ENCODE data around the gene NTF3.

The NTF3 gene

GRCh38 chr12:5456030-5456429 is 24.1 kb downstream of the NTF3 start:
- H3K9me3 ChIP-seq = no peaks in the 10 kb centered on the region
- H3K4me3 ChIP-seq = no peak overlapping the region
- peaks cover 13% of the 10 kb centered on the region for H3K4me1 ChIP-seq
- no peak for TF ChIP-seq Cebpa-rat (IDR thresholded peaks at IDR 0.05)
- H3K9ac ChIP-seq = no peak overlapping the region
- no peaks in the 10 kb centered on the region for H3K27me3 ChIP-seq
- H3K36me3 ChIP-seq = no peaks in the 10 kb centered on the region
- H3K27ac ChIP-seq = no peak overlapping the region
- H4K20me1 ChIP-seq = no peaks in the 10 kb centered on the region
- H3K4me2 ChIP-seq = no peak overlapping the region

DNA sequence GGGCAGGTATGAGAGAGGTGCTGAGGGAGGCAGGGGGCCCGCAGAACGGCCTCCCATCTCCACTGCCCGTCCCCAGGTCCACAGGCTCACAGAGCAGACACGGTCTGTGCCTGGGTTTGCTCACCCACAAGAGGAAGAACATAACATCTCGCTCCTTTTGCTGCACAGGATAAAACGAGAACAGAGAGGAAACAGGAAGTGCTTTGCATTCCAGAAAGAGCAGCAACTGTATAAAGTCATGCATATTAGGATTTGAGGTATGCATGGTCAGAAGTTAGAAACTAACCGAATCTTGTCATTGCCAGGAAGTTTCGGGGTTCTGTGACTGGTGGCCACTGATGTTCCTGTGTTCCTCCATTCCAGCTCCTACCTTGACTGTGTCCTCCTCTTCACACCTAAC is 25.0 kb downstream of the NTF3 start:
- Histone ChIP-seq H3K36me3 (no peaks in the 10 kb centered on the region), H3K4me3 (no peak overlapping the region), H3K27me3 (no peaks in the 10 kb centered on the region), H3K9me3 (no peaks in the 10 kb centered on the region), H4K20me1 (no peaks in the 10 kb centered on the region), H3K4me1 (peaks cover 13% of the 10 kb centered on the region), H3K4me2 (peak overlapping the region; percentile 74), H3K9ac (no peak overlapping the region; the same call in 1 of the 2 replicates), H3K27ac (peak overlapping the region; percentile 62)
- no peak for TF ChIP-seq Cebpa-rat (IDR thresholded peaks at IDR 0.05)

DNA sequence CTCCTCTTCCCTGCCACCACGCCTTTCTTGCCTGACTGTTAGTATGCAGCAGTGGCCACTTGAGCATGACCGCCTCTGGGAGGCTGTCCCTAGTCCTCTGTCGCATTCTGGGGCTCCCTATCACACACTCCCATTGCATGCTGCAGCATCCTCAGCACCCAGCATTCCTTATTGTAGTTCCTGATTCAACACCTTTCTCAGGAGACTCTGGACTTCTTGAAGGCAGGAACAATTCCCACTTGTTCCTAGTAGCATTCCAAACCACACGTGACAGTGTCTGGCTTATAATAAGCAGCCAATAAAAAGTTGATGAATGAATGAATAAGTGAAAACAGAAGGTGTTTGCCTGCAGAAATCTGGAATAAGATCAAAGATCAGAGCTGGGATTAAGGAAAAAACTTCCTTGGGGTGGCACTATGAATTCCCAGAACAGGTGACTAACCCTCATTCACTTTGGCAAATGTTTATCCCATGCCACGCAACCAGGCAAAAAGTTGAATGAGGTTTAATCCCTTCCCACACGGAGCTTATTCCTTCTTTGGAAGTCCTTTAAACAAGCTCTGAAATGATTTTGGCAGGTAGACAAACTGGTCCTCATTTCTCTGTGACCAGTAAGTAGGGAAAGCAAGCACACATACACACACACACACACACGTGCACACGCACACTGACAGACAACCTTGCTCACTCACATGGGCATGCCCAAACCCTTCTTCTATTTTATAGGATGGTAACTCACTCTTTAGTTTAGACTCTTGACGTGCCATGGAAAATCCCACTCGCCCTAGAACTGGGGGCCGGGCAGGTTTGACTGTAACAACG is 26.5 kb downstream of the NTF3 start:
- no peaks in the 10 kb centered on the region for H3K9me3 ChIP-seq

DNA sequence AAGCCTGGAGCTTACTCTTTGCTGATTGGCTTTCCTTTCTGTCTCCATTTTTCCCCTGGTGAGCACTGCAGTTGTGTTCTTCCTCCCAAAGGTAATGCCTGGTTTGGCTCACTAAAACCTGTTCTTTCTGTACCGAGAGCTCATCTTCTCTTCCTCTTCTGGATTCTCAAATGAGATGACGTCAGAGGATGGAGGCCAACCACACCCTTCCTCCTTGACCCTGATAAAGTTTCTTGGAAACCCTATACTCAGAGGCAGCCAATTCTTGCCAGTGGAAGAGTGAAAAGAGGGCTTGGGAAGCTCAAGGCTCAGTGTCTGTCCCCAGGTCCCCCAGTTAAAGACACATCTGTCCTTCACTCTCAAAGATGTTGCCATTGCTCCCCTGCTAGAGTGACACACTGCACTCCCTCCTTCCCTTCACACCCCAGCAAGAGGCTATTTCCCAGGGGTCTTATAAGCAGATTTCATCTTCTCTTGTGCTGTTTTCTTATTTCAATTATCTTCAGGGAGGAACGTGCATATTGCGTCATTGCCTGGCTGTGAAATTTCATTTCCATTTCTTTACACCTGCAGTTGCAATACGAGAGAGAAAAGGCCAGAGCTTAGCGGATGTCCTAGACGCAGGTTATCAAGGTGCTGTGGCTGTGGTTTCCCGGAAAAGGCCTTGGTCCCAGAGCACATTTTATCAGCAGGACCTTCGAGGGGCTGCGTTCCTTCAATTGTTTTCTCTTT is 27.3 kb downstream of the NTF3 start:
- peak; percentile 52; the same call in 1 of the 2 replicates for TF ChIP-seq Cebpa-rat (IDR thresholded peaks at IDR 0.05)
- Histone ChIP-seq H3K4me1 (peaks cover 13% of the 10 kb centered on the region), H3K4me2 (no peak overlapping the region), H3K4me3 (no peak overlapping the region), H3K27me3 (no peaks in the 10 kb centered on the region), H3K36me3 (no peaks in the 10 kb centered on the region), H3K9ac (no peak overlapping the region), H4K20me1 (no peaks in the 10 kb centered on the region), H3K9me3 (no peaks in the 10 kb centered on the region), H3K27ac (no peak overlapping the region)

More for the DNA sequence above, 26.5 kb downstream of the NTF3 start:
- Histone ChIP-seq H3K4me2 (no peak overlapping the region), H4K20me1 (no peaks in the 10 kb centered on the region), H3K36me3 (no peaks in the 10 kb centered on the region), H3K27me3 (no peaks in the 10 kb centered on the region), H3K4me1 (peaks cover 13% of the 10 kb centered on the region), H3K27ac (no peak overlapping the region), H3K9ac (no peak overlapping the region), H3K4me3 (no peak overlapping the region)
- TF ChIP-seq Cebpa-rat (IDR thresholded peaks at IDR 0.05) = no peak

DNA sequence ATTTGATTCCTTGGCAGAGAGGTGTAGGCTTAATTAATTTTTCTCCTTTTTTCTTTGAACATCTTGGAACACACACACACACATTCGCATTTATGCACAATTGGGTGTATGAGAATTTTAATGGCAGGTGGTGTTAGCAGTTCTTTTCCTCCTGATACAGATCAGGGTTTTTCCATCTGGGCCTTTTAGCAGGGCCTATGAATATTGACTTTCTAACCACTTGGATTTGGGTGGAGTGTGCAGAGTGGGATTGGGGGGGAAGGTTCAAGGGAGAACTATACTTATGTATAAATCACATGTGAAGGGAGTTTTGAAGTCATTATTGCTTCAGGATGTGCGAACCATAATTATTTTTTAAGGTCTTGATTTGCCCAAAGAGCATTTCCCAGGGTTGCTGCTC is 28.9 kb downstream of the NTF3 start:
- Histone ChIP-seq H3K4me1 (peaks cover 13% of the 10 kb centered on the region), H3K27ac (no peak overlapping the region), H4K20me1 (no peaks in the 10 kb centered on the region), H3K4me3 (no peak overlapping the region), H3K9me3 (no peaks in the 10 kb centered on the region), H3K27me3 (no peaks in the 10 kb centered on the region), H3K36me3 (no peaks in the 10 kb centered on the region), H3K4me2 (no peak overlapping the region), H3K9ac (no peak overlapping the region)
- TF ChIP-seq Cebpa-rat (IDR thresholded peaks at IDR 0.05) = no peak

DNA sequence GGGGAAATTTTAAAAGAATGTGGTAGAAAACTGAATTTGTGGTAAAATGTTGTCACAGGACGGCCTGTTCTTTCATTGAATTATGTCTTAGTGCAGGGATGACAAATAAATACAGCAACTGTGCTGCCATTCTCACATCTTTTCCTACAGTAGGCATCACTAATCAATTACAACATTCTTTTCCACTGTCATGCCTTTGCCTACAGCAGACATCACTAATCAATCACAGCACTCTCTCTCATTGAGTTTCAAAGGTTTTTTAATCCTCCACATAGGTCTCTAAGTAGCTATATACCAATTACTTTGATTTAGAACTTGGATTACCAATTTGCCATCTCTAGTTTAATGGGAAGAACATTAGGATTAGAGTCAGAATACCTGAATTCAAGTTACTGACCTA is 30.1 kb downstream of the NTF3 start:
- Histone ChIP-seq H3K4me3 (no peak overlapping the region), H3K4me1 (peaks cover 7% of the 10 kb centered on the region), H3K4me2 (no peak overlapping the region), H3K27ac (no peak overlapping the region), H3K9ac (no peak overlapping the region), H3K27me3 (no peaks in the 10 kb centered on the region), H4K20me1 (no peaks in the 10 kb centered on the region), H3K36me3 (no peaks in the 10 kb centered on the region), H3K9me3 (no peaks in the 10 kb centered on the region)
- TF ChIP-seq Cebpa-rat (IDR thresholded peaks at IDR 0.05) = no peak

DNA sequence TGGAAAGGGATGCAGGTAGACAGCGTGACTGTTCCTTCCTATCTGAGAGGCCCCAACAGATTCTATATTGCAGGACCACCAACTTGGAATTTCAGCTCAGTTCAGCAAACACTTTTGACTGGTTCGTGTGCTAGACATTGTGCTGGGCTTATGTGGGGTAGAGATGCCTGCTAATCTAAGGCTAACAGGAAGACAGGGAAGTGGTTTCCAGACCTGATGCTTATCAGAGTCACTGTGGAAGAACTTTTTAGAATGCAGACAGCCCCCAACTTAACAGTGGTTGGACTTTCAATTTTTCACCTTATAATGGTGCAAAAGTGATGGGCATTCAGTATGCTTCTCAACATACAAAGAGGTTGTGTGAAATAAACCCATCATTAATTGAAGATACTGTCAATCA is 32.2 kb downstream of the NTF3 start:
- Histone ChIP-seq H3K27me3 (no peaks in the 10 kb centered on the region), H3K9ac (no peak overlapping the region), H3K4me2 (no peak overlapping the region), H3K4me3 (no peak overlapping the region), H3K4me1 (no peaks in the 10 kb centered on the region), H3K36me3 (no peaks in the 10 kb centered on the region), H4K20me1 (no peaks in the 10 kb centered on the region), H3K27ac (no peak overlapping the region), H3K9me3 (no peaks in the 10 kb centered on the region)
- TF ChIP-seq Cebpa-rat (IDR thresholded peaks at IDR 0.05) = no peak

DNA sequence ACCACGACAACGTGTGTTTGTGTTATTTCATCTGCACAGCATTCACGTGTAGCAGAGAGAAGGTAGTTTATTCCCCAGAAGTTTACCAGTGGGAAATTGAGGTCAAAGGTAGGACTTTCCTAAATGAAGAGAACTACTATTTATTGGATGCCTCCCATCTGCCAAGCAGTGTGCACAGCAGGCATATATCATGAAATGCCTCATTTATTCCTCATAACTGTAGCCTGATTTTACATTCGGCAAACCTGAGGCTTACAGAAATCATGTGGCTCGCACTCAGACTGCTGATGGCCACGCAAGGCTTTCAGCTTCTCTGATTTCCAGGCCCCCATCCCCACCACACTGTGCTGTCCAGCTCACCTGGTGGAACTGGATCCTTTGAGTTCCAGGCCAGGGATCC is 33.5 kb downstream of the NTF3 start:
- H3K9me3 ChIP-seq = no peaks in the 10 kb centered on the region
- no peaks in the 10 kb centered on the region for H3K27me3 ChIP-seq
- no peak overlapping the region for H3K4me2 ChIP-seq
- no peak overlapping the region for H3K27ac ChIP-seq
- H4K20me1 ChIP-seq = no peaks in the 10 kb centered on the region
- H3K4me3 ChIP-seq = no peak overlapping the region
- H3K9ac ChIP-seq = no peak overlapping the region
- no peaks in the 10 kb centered on the region for H3K4me1 ChIP-seq
- H3K36me3 ChIP-seq = no peaks in the 10 kb centered on the region
- no peak for TF ChIP-seq Cebpa-rat (IDR thresholded peaks at IDR 0.05)

GRCh38 chr12:5466521-5466960 is 34.6 kb downstream of the NTF3 start:
- H3K27me3 ChIP-seq = no peaks in the 10 kb centered on the region
- TF ChIP-seq Cebpa-rat (IDR thresholded peaks at IDR 0.05) = no peak
- H3K4me3 ChIP-seq = no peak overlapping the region
- no peaks in the 10 kb centered on the region for H3K9me3 ChIP-seq
- no peaks in the 10 kb centered on the region for H4K20me1 ChIP-seq
- no peak overlapping the region for H3K9ac ChIP-seq
- H3K27ac ChIP-seq = no peak overlapping the region
- no peaks in the 10 kb centered on the region for H3K4me1 ChIP-seq
- H3K36me3 ChIP-seq = no peaks in the 10 kb centered on the region
- H3K4me2 ChIP-seq = no peak overlapping the region

DNA sequence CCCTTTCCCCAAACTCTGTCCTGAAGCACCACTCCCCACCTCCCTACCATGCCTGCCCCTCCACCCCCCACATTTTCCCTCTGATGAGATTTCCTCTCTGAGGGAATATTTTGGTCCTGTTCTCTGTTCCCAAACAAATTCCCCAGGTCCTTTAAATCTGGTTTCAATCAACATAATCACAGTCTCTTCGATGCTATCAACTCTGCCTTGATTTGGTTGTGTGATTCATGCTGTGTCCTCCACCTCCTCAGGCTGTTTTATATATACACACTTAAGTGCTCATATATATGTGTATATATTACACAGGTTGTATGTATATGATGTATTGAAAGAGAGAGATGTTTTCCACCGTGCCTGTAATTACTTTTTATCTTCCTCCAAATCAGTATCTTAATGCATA is 36.0 kb downstream of the NTF3 start:
- no peak for TF ChIP-seq Cebpa-rat (IDR thresholded peaks at IDR 0.05)
- Histone ChIP-seq H3K9me3 (no peaks in the 10 kb centered on the region), H3K36me3 (no peaks in the 10 kb centered on the region), H3K27me3 (no peaks in the 10 kb centered on the region), H3K27ac (no peak overlapping the region), H3K4me2 (no peak overlapping the region), H4K20me1 (no peaks in the 10 kb centered on the region), H3K4me3 (no peak overlapping the region), H3K9ac (no peak overlapping the region), H3K4me1 (no peaks in the 10 kb centered on the region)

Data from BLaER1 (cell line).